Fibroblast of lung (primary cell): ENCODE results near the gene INPP4A.

Experiments used
- CTCF ChIP-seq, 2 donors: IDR thresholded peaks in 1 of 2; conservative IDR thresholded peaks in 1 of 2; 1 replicate in 1 of 2; 2 replicates in 1 of 2; pipeline ENCODE4 v1.5.1; 2011 to 2012; ENCODE audit warnings: low read length in 2 of 2, control low read depth in 1 of 2, inconsistent platforms in 1 of 2, low read depth in 1 of 2, mild to moderate bottlenecking in 1 of 2
- EZH2 ChIP-seq: IDR thresholded peaks from 2 replicates; pipeline ENCODE4 v1.5.1; 2012; ENCODE audit warnings: low read length, control low read depth, mild to moderate bottlenecking; ENCODE audit errors: missing control alignments

DNA sequence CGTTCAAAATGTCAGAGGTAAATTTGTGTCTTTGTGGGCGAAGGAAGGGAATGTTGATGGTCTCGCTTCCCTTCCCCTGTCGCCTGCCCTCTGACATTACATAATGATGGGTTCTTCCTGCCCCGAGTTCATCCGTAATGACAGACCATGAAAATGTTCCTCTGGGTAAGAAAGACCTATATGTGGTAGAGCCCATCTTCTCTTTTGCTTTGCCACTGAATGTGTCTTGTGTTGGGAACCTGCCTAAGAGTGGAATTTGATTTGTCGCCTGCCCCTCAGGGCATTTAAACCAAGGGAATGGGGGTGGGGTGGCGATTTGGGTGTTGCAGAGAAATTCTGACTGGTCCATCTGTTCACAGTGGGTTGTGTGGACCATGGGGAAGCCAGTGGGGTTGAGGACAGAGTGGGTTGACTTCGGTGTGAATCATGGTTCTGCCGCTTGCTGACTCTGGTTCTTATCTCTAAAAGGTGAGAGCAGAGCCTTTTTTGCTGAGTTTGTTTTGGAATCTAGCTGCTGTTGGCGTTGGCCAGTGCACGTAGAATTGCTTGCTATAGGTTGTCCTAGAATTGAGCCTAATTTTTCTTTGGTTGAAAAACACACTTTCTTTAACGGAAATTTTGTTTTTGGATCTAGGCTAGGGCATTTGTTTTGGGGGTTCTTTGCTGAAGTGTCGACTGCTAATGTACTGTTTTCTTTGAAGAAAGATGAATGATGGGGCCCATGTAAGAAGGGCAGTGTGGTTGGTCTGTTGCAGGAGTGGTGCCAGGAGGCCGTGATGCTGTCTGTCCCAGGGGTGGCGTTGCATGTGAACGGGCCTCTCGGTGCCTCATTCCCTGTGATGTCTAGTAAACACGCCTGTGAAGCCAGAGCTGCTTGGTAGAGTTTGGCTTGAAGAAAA, 1.3 kb downstream of the INPP4A start:
- TF ChIP-seq CTCF (conservative IDR thresholded peaks at IDR 0.05 in 1 of 2, IDR thresholded peaks at IDR 0.05 in 1 of 2; ENCODE audit: low read depth in 1 of 2, low read length in 2 of 2) (no peak), EZH2 (no peak)
